GM21515 (cell line): ENCODE data around the gene CEMIP2.

Source experiments
- ATAC-seq: cut with Tn5 transposase; IDR thresholded peaks from one replicate; pipeline ENCODE4 v1.9.1; 2021; ENCODE audit not compliant: unreplicated experiment

The CEMIP2 gene

GRCh38 chr9:71747576-71747975 lies 20.7 kb downstream of the CEMIP2 start:
- ATAC-seq, result no peak

- no peak for ATAC-seq
Measured at GRCh38 chr9:71746758-71747125, 21.6 kb downstream of the CEMIP2 start.

- no peak for ATAC-seq
Measured at GRCh38 chr9:71746023-71746757, 22.1 kb downstream of the CEMIP2 start.

- ATAC-seq, result no peak
Measured at GRCh38 chr9:71744754-71745521, 23.4 kb downstream of the CEMIP2 start.

- ATAC-seq, result no peak
Measured at GRCh38 chr9:71743882-71744281, 24.4 kb downstream of the CEMIP2 start.

GRCh38 chr9:71743217-71743705 lies 25.1 kb downstream of the CEMIP2 start:
- no peak for ATAC-seq

GRCh38 chr9:71742703-71743102 lies 25.6 kb downstream of the CEMIP2 start:
- ATAC-seq, result no peak

GRCh38 chr9:71741926-71742648 lies 26.2 kb downstream of the CEMIP2 start:
- ATAC-seq, result no peak

GRCh38 chr9:71740199-71740598 lies 28.1 kb downstream of the CEMIP2 start:
- no peak for ATAC-seq

- no peak for ATAC-seq
Measured at GRCh38 chr9:71737455-71737854, 30.9 kb downstream of the CEMIP2 start.

- ATAC-seq, result no peak
Measured at GRCh38 chr9:71736236-71736635, 32.1 kb downstream of the CEMIP2 start.

- ATAC-seq, result no peak
Measured at GRCh38 chr9:71734950-71735349, 33.4 kb downstream of the CEMIP2 start.

- ATAC-seq, result no peak
Measured at GRCh38 chr9:71733176-71733575, 35.1 kb downstream of the CEMIP2 start.

GRCh38 chr9:71729816-71730526 lies 38.3 kb downstream of the CEMIP2 start:
- ATAC-seq, result no peak

- ATAC-seq, result no peak
Measured at GRCh38 chr9:71726723-71727122, 41.6 kb downstream of the CEMIP2 start.

GRCh38 chr9:71725590-71726338 lies 42.5 kb downstream of the CEMIP2 start:
- no peak for ATAC-seq

GRCh38 chr9:71721855-71722254 lies 46.5 kb downstream of the CEMIP2 start:
- no peak for ATAC-seq

- ATAC-seq, result no peak
Measured at GRCh38 chr9:71719562-71719961, 48.8 kb downstream of the CEMIP2 start.

GRCh38 chr9:71719088-71719487 lies 49.2 kb downstream of the CEMIP2 start:
- no peak for ATAC-seq

GRCh38 chr9:71716138-71716909 lies 52.0 kb downstream of the CEMIP2 start:
- ATAC-seq, result no peak
